Panc1 (cell line): ENCODE data around the gene VWA3B. TPM values are rescaled to one million over a fixed set of nuclear protein-coding genes. Genes with fewer than 3 reads are reported as not detected.

Experiments used
- ATAC-seq: fragments of 200-7000 bp; cut with Tn5 transposase; 2 replicates; pipeline ENCODE4 v1.9.1; 2020; ENCODE audit warnings: mild to moderate bottlenecking, moderate library complexity
- BruUV-seq: library from RNA; stranded (reverse); fragments of 400-500 nt; replicated peaks from 2 replicates; lab custom pipeline; 2021; lab: Mats Ljungman, UMichigan
- CTCF ChIA-PET: fragments of 300-600 bp; sonication (Branson Sonifier 250); formaldehyde crosslinking; loops from one replicate; lab custom pipeline; 2022; ENCODE audit warnings: antibody characterized with exemption; lab: Charles Lee
- POLR2A ChIA-PET: fragments of 300-600 bp; sonication (Branson Sonifier 250); formaldehyde crosslinking; loops from one replicate; lab custom pipeline; 2022; ENCODE audit warnings: antibody characterized with exemption; lab: Charles Lee
- DNase-seq: peaks from one replicate; pipeline ENCODE4 v3.0.0-alpha.2; 2010; ENCODE audit warnings: low read depth, low spot score
- H3K27ac ChIP-seq: 2 replicates; pipeline ENCODE4 v1.5.1; 2011; ENCODE audit warnings: mild to moderate bottlenecking, low read length, inconsistent platforms
- H3K27me3 ChIP-seq: fragments of 200-500 bp; sonication (Bioruptor generic); 2 replicates; pipeline ENCODE4 v1.6.0; 2014; ENCODE audit warnings: low read length, inconsistent platforms; ENCODE audit not compliant: control insufficient read depth, insufficient read depth
- H3K36me3 ChIP-seq: fragments of 200-500 bp; sonication (Bioruptor generic); 2 replicates; pipeline ENCODE4 v1.5.1; 2014; ENCODE audit warnings: inconsistent platforms, mild to moderate bottlenecking, low read length, moderate library complexity; ENCODE audit not compliant: control insufficient read depth, insufficient read depth
- H3K4me1 ChIP-seq: 2 replicates; pipeline ENCODE4 v1.5.1; 2011; ENCODE audit warnings: inconsistent platforms, mild to moderate bottlenecking, low read length, moderate library complexity; ENCODE audit not compliant: control insufficient read depth, insufficient read depth
- H3K4me3 ChIP-seq, 2 experiments: 2 replicates each; pipeline ENCODE4 v1.5.1; 2011 to 2012; ENCODE audit warnings: low read depth in 2 of 2, low read length in 2 of 2, mild to moderate bottlenecking in 2 of 2, inconsistent platforms in 1 of 2, moderate library complexity in 1 of 2
- H3K9me3 ChIP-seq: fragments of 200-500 bp; sonication (Bioruptor generic); 2 replicates; pipeline ENCODE4 v1.5.1; 2014; ENCODE audit warnings: low read depth, mild to moderate bottlenecking, inconsistent platforms, low read length, moderate library complexity; ENCODE audit not compliant: control insufficient read depth, insufficient read depth
- POLR2AphosphoS5 ChIP-seq: IDR thresholded peaks from 2 replicates; pipeline ENCODE4 v1.6.1; 2012; ENCODE audit warnings: mild to moderate bottlenecking, low read depth, low read length, moderate library complexity
- REST ChIP-seq, 2 experiments: IDR thresholded peaks; 2 replicates each; pipeline ENCODE4 v1.6.1; 2011 to 2012; ENCODE audit warnings: low read depth in 2 of 2, control low read depth in 1 of 2, low read length in 1 of 2, mild to moderate bottlenecking in 1 of 2, moderate library complexity in 1 of 2; ENCODE audit not compliant: insufficient read depth in 1 of 2
- SIN3A ChIP-seq: IDR thresholded peaks from 2 replicates; pipeline ENCODE4 v1.6.1; 2012; ENCODE audit warnings: low read depth, mild to moderate bottlenecking, low read length, moderate library complexity, borderline replicate concordance; ENCODE audit not compliant: insufficient read depth
- TCF7L2 ChIP-seq: IDR thresholded peaks from 2 replicates; pipeline ENCODE4 v1.6.1; 2011; ENCODE audit warnings: mild to moderate bottlenecking, low read depth, low read length, inconsistent platforms
- in situ Hi-C: cut with HindIII; loops from 2 replicates; pipeline ENCODE4 v1.10.0; 2016; ENCODE audit warnings: low sequenced_read_pairs, low pct_unique_long_range_greater_than_20kb
- intact Hi-C: fragments of 100-400 bp; cut with micrococcal nuclease; formaldehyde crosslinking; loops from one replicate; pipeline ENCODE4 v1.10.0; 2022; ENCODE audit not compliant: unreplicated experiment
- total RNA-seq: library from RNA; stranded (reverse); gene quantifications from one replicate; pipeline ENCODE4 v1.2.1, GENCODE V29; 2021; ENCODE audit not compliant: unreplicated experiment
- TF ChIP-seq, protein P1 (sequence below): fragments of 450-650 bp; IDR thresholded peaks from 2 replicates; pipeline ENCODE4 v1.5.1; 2017; ENCODE audit warnings: mild to moderate bottlenecking

Gene VWA3B
- total RNA-seq, 1 experiment from 2014 or later: not detected

GRCh38 chr2:98185801-98186200 lies 98.8 kb downstream of the VWA3B start:
- ChIA-PET CTCF (no interaction called here), POLR2A (no interaction called here)
- intact Hi-C loops (no loop called here), in situ Hi-C loops (no loop called here)
- H3K4me3 ChIP-seq: no peak overlapping the region
- no TSS peak for BruUV-seq
- no peak overlapping the region for H3K27ac ChIP-seq
- DNase-seq (no peak), ATAC-seq (no peak)
- H3K36me3 ChIP-seq: no peaks in the 10 kb centered on the region
- no peak for TF ChIP-seq POLR2AphosphoS5
- TF ChIP-seq TCF7L2: no peak
- no peak for TF ChIP-seq SIN3A
- no peak for TF ChIP-seq REST (IDR thresholded peaks at IDR 0.05; ENCODE audit: insufficient read depth in 1 of 2, low read depth in 2 of 2, low read length in 1 of 2)
- TF ChIP-seq, protein P1, sequence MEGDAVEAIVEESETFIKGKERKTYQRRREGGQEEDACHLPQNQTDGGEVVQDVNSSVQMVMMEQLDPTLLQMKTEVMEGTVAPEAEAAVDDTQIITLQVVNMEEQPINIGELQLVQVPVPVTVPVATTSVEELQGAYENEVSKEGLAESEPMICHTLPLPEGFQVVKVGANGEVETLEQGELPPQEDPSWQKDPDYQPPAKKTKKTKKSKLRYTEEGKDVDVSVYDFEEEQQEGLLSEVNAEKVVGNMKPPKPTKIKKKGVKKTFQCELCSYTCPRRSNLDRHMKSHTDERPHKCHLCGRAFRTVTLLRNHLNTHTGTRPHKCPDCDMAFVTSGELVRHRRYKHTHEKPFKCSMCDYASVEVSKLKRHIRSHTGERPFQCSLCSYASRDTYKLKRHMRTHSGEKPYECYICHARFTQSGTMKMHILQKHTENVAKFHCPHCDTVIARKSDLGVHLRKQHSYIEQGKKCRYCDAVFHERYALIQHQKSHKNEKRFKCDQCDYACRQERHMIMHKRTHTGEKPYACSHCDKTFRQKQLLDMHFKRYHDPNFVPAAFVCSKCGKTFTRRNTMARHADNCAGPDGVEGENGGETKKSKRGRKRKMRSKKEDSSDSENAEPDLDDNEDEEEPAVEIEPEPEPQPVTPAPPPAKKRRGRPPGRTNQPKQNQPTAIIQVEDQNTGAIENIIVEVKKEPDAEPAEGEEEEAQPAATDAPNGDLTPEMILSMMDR: no peak
- H3K9me3 ChIP-seq: no peaks in the 10 kb centered on the region
- no peaks in the 10 kb centered on the region for H3K4me1 ChIP-seq
- H3K27me3 ChIP-seq: peaks cover 12% of the 10 kb centered on the region

GRCh38 chr2:98187194-98187593 lies 100.2 kb downstream of the VWA3B start:
- ChIA-PET CTCF (no interaction called here), POLR2A (interaction anchor here (0.5 kb wide), 1 partner anchor 181 kb away, joined by 3 read pairs; no protein-coding TSS in a partner anchor)
- in situ Hi-C loops: no loop called here
- Histone ChIP-seq H3K4me3 (no peak overlapping the region), H3K36me3 (no peaks in the 10 kb centered on the region), H3K27me3 (peaks cover 19% of the 10 kb centered on the region), H3K27ac (no peak overlapping the region), H3K9me3 (no peaks in the 10 kb centered on the region), H3K4me1 (no peaks in the 10 kb centered on the region)
- BruUV-seq: no TSS peak
- ATAC-seq: no peak
- TF ChIP-seq, protein P1: no peak
- TF ChIP-seq SIN3A: no peak
- TF ChIP-seq TCF7L2: no peak
- TF ChIP-seq REST (IDR thresholded peaks at IDR 0.05; ENCODE audit: insufficient read depth in 1 of 2, low read depth in 2 of 2, low read length in 1 of 2): no peak
- no peak for TF ChIP-seq POLR2AphosphoS5
- intact Hi-C loops: no loop called here
- no peak for DNase-seq
